B cell (primary cell): ENCODE measurements around the gene FAM107A. TPM values are rescaled to one million over a fixed set of nuclear protein-coding genes. Genes with fewer than 3 reads are reported as not detected.

Experiments
- ATAC-seq: fragments of 200-7000 bp; cut with Tn5 transposase; one replicate; pipeline ENCODE4 v1.10.0; 2021; ENCODE audit warnings: low read depth, mild to moderate bottlenecking, moderate number of reproducible peaks, moderate library complexity
- CTCF ChIA-PET: fragments of 350-600 bp; sonication (Branson Sonifier 250); formaldehyde crosslinking; loops from one replicate; lab custom pipeline; 2021; ENCODE audit warnings: antibody characterized with exemption, inconsistent platforms; lab: Charles Lee
- POLR2A ChIA-PET: fragments of 350-600 bp; sonication (Branson Sonifier 250); formaldehyde crosslinking; loops from one replicate; lab custom pipeline; 2021; ENCODE audit warnings: antibody characterized with exemption; lab: Charles Lee
- DNase-seq: peaks from one replicate; pipeline ENCODE4 v3.0.0; 2013
- H2AFZ ChIP-seq: 2 replicates; pipeline ENCODE4 v1.6.1; 2012; ENCODE audit warnings: mild to moderate bottlenecking, low read depth, low read length; ENCODE audit not compliant: insufficient read depth, poor library complexity, severe bottlenecking
- H3K27ac ChIP-seq, 2 donors: 1 replicate in 1 of 2; 2 replicates in 1 of 2; pipeline ENCODE4 v1.5.1; 2012 to 2013; ENCODE audit warnings: low read length in 2 of 2, mild to moderate bottlenecking in 2 of 2, moderate library complexity in 1 of 2
- H3K27me3 ChIP-seq, 4 experiments: fragments of 200-600 bp in 1 of 4; sonication (generic) in 1 of 4; replicated peaks in 1 of 4; 1 replicate in 2 of 4; 2 replicates in 2 of 4; pipeline versions ENCODE4 v1.6.1 to v1.7.0; 2013 to 2016; ENCODE audit warnings: low read length in 3 of 4, mild to moderate bottlenecking in 2 of 4, mixed read lengths in 1 of 4, moderate library complexity in 1 of 4; ENCODE audit not compliant: insufficient read depth in 4 of 4, control insufficient read depth in 3 of 4; ENCODE audit errors: control extremely low read depth in 1 of 4
- H3K36me3 ChIP-seq, 2 experiments: replicated peaks in 1 of 2; 1 replicate in 1 of 2; 2 replicates in 1 of 2; pipeline versions ENCODE4 v1.6.1 to v1.7.1; 2013; ENCODE audit warnings: low read length in 1 of 2; ENCODE audit not compliant: insufficient read depth in 2 of 2, control insufficient read depth in 1 of 2; ENCODE audit errors: control extremely low read depth in 1 of 2, extremely low read depth in 1 of 2
- H3K4me1 ChIP-seq, 2 donors: fragments of 200-600 bp in 1 of 2; sonication (generic) in 1 of 2; 1 replicate in 1 of 2; 2 replicates in 1 of 2; pipeline versions ENCODE4 v1.5.1 to v1.6.1; 2013 to 2017; ENCODE audit warnings: low read length in 2 of 2; ENCODE audit not compliant: control insufficient read depth in 2 of 2, insufficient read depth in 2 of 2
- H3K4me2 ChIP-seq: replicated peaks from 2 replicates; pipeline ENCODE3; 2012; ENCODE audit warnings: mild to moderate bottlenecking, low read depth, low read length; ENCODE audit not compliant: poor library complexity, severe bottlenecking
- H3K4me3 ChIP-seq, 5 experiments: fragments of 200-600 bp in 1 of 5; sonication (generic) in 1 of 5; 1 replicate in 3 of 5; 2 replicates in 2 of 5; pipeline versions ENCODE4 v1.5.1 to v1.7.0; 2011 to 2016; ENCODE audit warnings: low read length in 4 of 5, mild to moderate bottlenecking in 4 of 5, low read depth in 2 of 5, control low read depth in 1 of 5, moderate library complexity in 1 of 5; ENCODE audit not compliant: insufficient read depth in 1 of 5; ENCODE audit errors: control extremely low read depth in 1 of 5, extremely low read depth in 1 of 5
- H3K79me2 ChIP-seq: fragments of 200-600 bp; sonication (generic); one replicate; pipeline ENCODE4 v1.6.0; 2016; ENCODE audit warnings: low read length; ENCODE audit not compliant: control insufficient read depth, insufficient read depth
- H3K9ac ChIP-seq: fragments of 200-600 bp; sonication (generic); 2 replicates; pipeline ENCODE4 v1.6.1; 2017; ENCODE audit warnings: mild to moderate bottlenecking, low read length, moderate library complexity
- H3K9me3 ChIP-seq, 3 donors: one replicate each; pipeline versions ENCODE4 v1.6.1 to v1.7.1; 2013; ENCODE audit warnings: low read length in 2 of 3; ENCODE audit not compliant: control insufficient read depth in 2 of 3, insufficient read depth in 1 of 3; ENCODE audit errors: control extremely low read depth in 1 of 3
- H4K20me1 ChIP-seq: 2 replicates; pipeline ENCODE4 v1.6.0; 2012; ENCODE audit warnings: mild to moderate bottlenecking, low read length; ENCODE audit not compliant: insufficient read depth, control insufficient read depth, poor library complexity, severe bottlenecking
- H3K27ac Mint-ChIP-seq: one replicate; pipeline ENCODE4 v1.8.0; 2021; ENCODE audit warnings: mixed read lengths
- H3K27me3 Mint-ChIP-seq: one replicate; pipeline ENCODE4 v1.8.0; 2021; ENCODE audit warnings: mixed read lengths
- H3K4me1 Mint-ChIP-seq: one replicate; pipeline ENCODE4 v1.8.0; 2021; ENCODE audit warnings: mixed read lengths
- H3K4me3 Mint-ChIP-seq: one replicate; pipeline ENCODE4 v1.8.0; 2021; ENCODE audit warnings: mixed read lengths
- H3K9me3 Mint-ChIP-seq: one replicate; pipeline ENCODE4 v1.8.0; 2022; ENCODE audit warnings: mixed read lengths; ENCODE audit not compliant: insufficient read depth
- EZH2 ChIP-seq: IDR thresholded peaks from 2 replicates; pipeline ENCODE4 v1.6.1; 2012; ENCODE audit warnings: borderline replicate concordance, low read depth, mild to moderate bottlenecking, moderate library complexity, low read length; ENCODE audit not compliant: insufficient read depth, poor library complexity, severe bottlenecking
- WGBS: methylation state at CpG from one replicate; pipeline ENCODE4 v1.1.5; 2013; ENCODE audit warnings: missing lambda C conversion rate; ENCODE audit not compliant: insufficient coverage; 5-methylcytosine and 5-hydroxymethylcytosine counted together
- intact Hi-C: fragments of 100-400 bp; cut with micrococcal nuclease; formaldehyde crosslinking; loops from one replicate; pipeline ENCODE4 v1.10.0; 2022
- polyA plus RNA-seq: library from polyadenylated mRNA; depleted of rRNA; stranded (reverse); fragments of >200 nt; gene quantifications from 2 replicates; pipeline ENCODE4 v1.2.3, GENCODE V29; 2012
- total RNA-seq, 2 donors: library from RNA; stranded (reverse); fragments of 120-200 nt in 1 of 2; gene quantifications; 1 replicate in 1 of 2; 2 replicates in 1 of 2; pipeline versions ENCODE4 v1.2.3 to v1.2.4, GENCODE V29; 2013 to 2022
- TF ChIP-seq, protein P1 (sequence below): fragments of 200-600 bp; IDR thresholded peaks from one replicate; pipeline ENCODE4 v1.8.0; 2022; ENCODE audit warnings: antibody characterized with exemption, mild to moderate bottlenecking

Gene FAM107A
- total and polyA plus RNA-seq, 2 donors (not counting 1 experiment from before 2014, with no cell fraction given), result not detected

DNA sequence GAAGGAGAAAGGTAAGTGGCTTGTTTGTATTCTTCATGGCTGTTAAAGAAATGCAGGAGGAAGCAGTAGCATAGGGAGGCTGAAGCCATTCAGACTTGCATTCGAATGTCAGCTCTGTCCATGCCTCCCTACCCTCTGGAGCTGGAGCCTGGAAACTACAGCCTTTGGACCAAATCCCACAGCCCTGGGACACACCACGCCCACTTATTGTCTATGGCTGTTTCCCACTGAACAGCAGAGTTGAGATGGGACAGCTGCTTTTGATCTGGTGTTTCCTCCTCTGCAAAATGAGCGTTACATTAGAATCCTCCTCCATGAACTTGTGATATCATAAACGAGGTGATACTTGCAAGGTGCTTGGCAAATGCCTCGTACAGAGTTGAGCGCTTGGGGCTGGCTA, 3.6 kb downstream of the FAM107A start:
- WGBS, result 93% methylated on average over 4 of the region's 6 CpGs

DNA sequence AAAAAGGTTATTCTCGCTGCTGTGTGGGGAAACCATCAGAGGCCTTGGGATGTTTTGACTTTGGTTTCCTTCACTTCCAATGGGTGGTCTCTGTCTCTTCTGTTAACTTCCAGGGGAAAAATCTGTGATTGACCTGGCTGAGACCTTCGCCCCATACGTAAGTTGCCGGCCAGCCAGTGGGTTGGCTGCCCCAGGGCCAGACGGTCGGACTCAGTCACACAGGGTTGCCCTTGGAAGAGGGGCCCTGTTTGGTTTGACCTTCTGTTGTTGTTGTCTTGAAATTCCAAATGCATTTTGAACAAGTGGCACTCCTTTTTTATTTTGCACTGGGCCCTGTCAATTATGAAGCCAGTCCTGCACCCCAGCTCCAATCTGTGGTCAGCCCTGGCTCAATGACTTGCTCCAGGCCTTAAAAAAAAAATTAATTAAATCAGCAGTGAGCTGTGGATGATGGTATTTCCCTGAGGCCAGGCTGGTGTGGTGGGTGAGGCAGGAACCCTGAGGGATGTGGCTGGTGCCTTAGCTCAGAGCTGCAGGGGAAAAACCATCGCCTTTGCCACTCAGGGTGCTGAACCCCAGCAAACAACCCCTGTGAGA, 4.5 kb downstream of the FAM107A start:
- TF ChIP-seq, protein P1, sequence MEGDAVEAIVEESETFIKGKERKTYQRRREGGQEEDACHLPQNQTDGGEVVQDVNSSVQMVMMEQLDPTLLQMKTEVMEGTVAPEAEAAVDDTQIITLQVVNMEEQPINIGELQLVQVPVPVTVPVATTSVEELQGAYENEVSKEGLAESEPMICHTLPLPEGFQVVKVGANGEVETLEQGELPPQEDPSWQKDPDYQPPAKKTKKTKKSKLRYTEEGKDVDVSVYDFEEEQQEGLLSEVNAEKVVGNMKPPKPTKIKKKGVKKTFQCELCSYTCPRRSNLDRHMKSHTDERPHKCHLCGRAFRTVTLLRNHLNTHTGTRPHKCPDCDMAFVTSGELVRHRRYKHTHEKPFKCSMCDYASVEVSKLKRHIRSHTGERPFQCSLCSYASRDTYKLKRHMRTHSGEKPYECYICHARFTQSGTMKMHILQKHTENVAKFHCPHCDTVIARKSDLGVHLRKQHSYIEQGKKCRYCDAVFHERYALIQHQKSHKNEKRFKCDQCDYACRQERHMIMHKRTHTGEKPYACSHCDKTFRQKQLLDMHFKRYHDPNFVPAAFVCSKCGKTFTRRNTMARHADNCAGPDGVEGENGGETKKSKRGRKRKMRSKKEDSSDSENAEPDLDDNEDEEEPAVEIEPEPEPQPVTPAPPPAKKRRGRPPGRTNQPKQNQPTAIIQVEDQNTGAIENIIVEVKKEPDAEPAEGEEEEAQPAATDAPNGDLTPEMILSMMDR, result no peak
- no peak for TF ChIP-seq EZH2
- ChIA-PET POLR2A (no interaction called here), CTCF (interaction anchor here (10.3 kb wide), 1 partner anchor 58 kb away, joined by 85 read pairs; no protein-coding TSS in a partner anchor)
- no peak overlapping the region for H3K4me3 Mint-ChIP-seq
- no peak overlapping the region for H3K4me2 ChIP-seq
- H3K9me3 Mint-ChIP-seq, result no peaks in the 10 kb centered on the region
- H3K36me3 ChIP-seq, result no peaks in the 10 kb centered on the region
- peaks cover 0 to 6% (median 0%) of the 10 kb centered on the region in 4 experiments for H3K27me3 ChIP-seq
- H3K9me3 ChIP-seq, result no peaks in the 10 kb centered on the region
- peaks cover 7% of the 10 kb centered on the region for H3K4me1 Mint-ChIP-seq
- peaks cover 4 to 6% of the 10 kb centered on the region in 2 donors for H3K4me1 ChIP-seq
- ATAC-seq (no peak), DNase-seq (no peak)
- H3K27ac ChIP-seq, result no peak overlapping the region
- intact Hi-C loops, result no loop called here
- WGBS, result 98% methylated on average over 7 of the region's 7 CpGs
- no peaks in the 10 kb centered on the region for H3K79me2 ChIP-seq
- no peak overlapping the region for H3K4me3 ChIP-seq
- H4K20me1 ChIP-seq, result no peaks in the 10 kb centered on the region
- no peak overlapping the region for H3K27ac Mint-ChIP-seq
- no peak overlapping the region for H3K9ac ChIP-seq
- no peak overlapping the region for H2AFZ ChIP-seq
- H3K27me3 Mint-ChIP-seq, result peaks cover 16% of the 10 kb centered on the region

More for the DNA sequence above, 3.6 kb downstream of the FAM107A start:
- TF ChIP-seq, protein P1, result no peak
- no peak for TF ChIP-seq EZH2
- Mint-ChIP-seq H3K4me1 (peaks cover 6% of the 10 kb centered on the region), H3K27ac (no peak overlapping the region), H3K4me3 (no peak overlapping the region), H3K27me3 (peaks cover 16% of the 10 kb centered on the region), H3K9me3 (no peaks in the 10 kb centered on the region)
- Histone ChIP-seq H3K9me3 (no peaks in the 10 kb centered on the region), H3K4me3 (no peak overlapping the region), H3K36me3 (no peaks in the 10 kb centered on the region), H4K20me1 (no peaks in the 10 kb centered on the region), H2AFZ (no peak overlapping the region), H3K9ac (no peak overlapping the region), H3K79me2 (no peaks in the 10 kb centered on the region), H3K4me1 (peaks cover 4 to 5% of the 10 kb centered on the region in 2 donors), H3K27ac (no peak overlapping the region), H3K27me3 (peaks cover 0 to 6% (median 0%) of the 10 kb centered on the region in 4 experiments), H3K4me2 (no peak overlapping the region)
- CTCF ChIA-PET, result interaction anchor here (0.8 to 10.3 kb wide), 3 partner anchors 9 to 70 kb away, joined by 3 to 85 read pairs (median 4); no protein-coding TSS in a partner anchor
- POLR2A ChIA-PET, result no interaction called here
- no peak for ATAC-seq
- intact Hi-C loops, result no loop called here
- DNase-seq, result no peak
